SK-N-SH treated with all-trans-retinoic acid at 6 μM for 48 hours (cell line): ENCODE data around the gene NFYC.

Source experiments
- ATAC-seq: fragments of 200-7000 bp; cut with Tn5 transposase; 3 replicates; pipeline ENCODE4 v1.9.1; 2020; ENCODE audit warnings: mild to moderate bottlenecking, moderate library complexity
- ARNTL ChIP-seq: fragments of 450-650 bp; formaldehyde crosslinking; IDR thresholded peaks from 2 replicates; pipeline ENCODE4 v1.5.0; 2020; ENCODE audit warnings: low read depth, mild to moderate bottlenecking, moderate library complexity, borderline replicate concordance
- BACH2 ChIP-seq: fragments of 250-450 bp; sonication (Bioruptor Pico); IDR thresholded peaks from 2 replicates; pipeline ENCODE4 v1.9.0; 2021; ENCODE audit warnings: mild to moderate bottlenecking, borderline replicate concordance
- CREB5 ChIP-seq: fragments of 250-450 bp; sonication (Bioruptor Pico); IDR thresholded peaks from 2 replicates; pipeline ENCODE4 v1.5.1; 2020; ENCODE audit warnings: low read depth, mild to moderate bottlenecking, moderate library complexity
- CSDC2 ChIP-seq: fragments of 250-450 bp; sonication (Bioruptor Pico); IDR thresholded peaks from 2 replicates; pipeline ENCODE4 v1.5.0; 2020; ENCODE audit warnings: mild to moderate bottlenecking, moderate library complexity
- ESRRG ChIP-seq: fragments of 250-450 bp; sonication (Bioruptor Pico); IDR thresholded peaks from 2 replicates; pipeline ENCODE4 v1.6.1; 2021; ENCODE audit warnings: mild to moderate bottlenecking
- ISL1 ChIP-seq: fragments of 250-450 bp; sonication (Bioruptor Pico); IDR thresholded peaks from 2 replicates; pipeline ENCODE4 v2.1.2; 2022; ENCODE audit warnings: mild to moderate bottlenecking, moderate library complexity
- PATZ1 ChIP-seq: fragments of 250-450 bp; sonication (Bioruptor Pico); IDR thresholded peaks from 2 replicates; pipeline ENCODE4 v1.8.0; 2020; ENCODE audit warnings: mild to moderate bottlenecking, moderate library complexity, borderline replicate concordance
- PPARA ChIP-seq: fragments of 250-450 bp; sonication (Bioruptor Pico); IDR thresholded peaks from 2 replicates; pipeline ENCODE4 v1.5.0; 2020; ENCODE audit warnings: mild to moderate bottlenecking, borderline replicate concordance
- RARB ChIP-seq: fragments of 250-450 bp; sonication (Bioruptor Pico); IDR thresholded peaks from 2 replicates; pipeline ENCODE4 v1.8.0; 2021; ENCODE audit warnings: mild to moderate bottlenecking, moderate library complexity
- SNAI2 ChIP-seq: fragments of 250-450 bp; sonication (Bioruptor Pico); IDR thresholded peaks from 2 replicates; pipeline ENCODE4 v1.5.0; 2020; ENCODE audit warnings: mild to moderate bottlenecking, moderate library complexity
- ZC3H10 ChIP-seq: fragments of 250-450 bp; sonication (Bioruptor Pico); IDR thresholded peaks from 2 replicates; pipeline ENCODE4 v1.5.1; 2021; ENCODE audit warnings: mild to moderate bottlenecking, moderate library complexity
- ZFP3 ChIP-seq: fragments of 250-450 bp; sonication (Bioruptor Pico); IDR thresholded peaks from 2 replicates; pipeline ENCODE4 v1.5.0; 2020; ENCODE audit warnings: mild to moderate bottlenecking, moderate library complexity
- ZFP30 ChIP-seq: fragments of 450-650 bp; formaldehyde crosslinking; IDR thresholded peaks from 2 replicates; pipeline ENCODE4 v1.5.0; 2022; ENCODE audit warnings: mild to moderate bottlenecking, moderate library complexity
- ZNF70 ChIP-seq: fragments of 450-650 bp; formaldehyde crosslinking; IDR thresholded peaks from 2 replicates; pipeline ENCODE4 v1.5.0; 2020; ENCODE audit warnings: mild to moderate bottlenecking, moderate library complexity
- ZNF8 ChIP-seq: fragments of 450-650 bp; formaldehyde crosslinking; IDR thresholded peaks from 2 replicates; pipeline ENCODE4 v1.5.0; 2020; ENCODE audit warnings: mild to moderate bottlenecking, moderate library complexity
- TF ChIP-seq, protein P1 (sequence below): fragments of 250-450 bp; sonication (Bioruptor Pico); IDR thresholded peaks from 2 replicates; pipeline ENCODE4 v1.8.0; 2021; ENCODE audit warnings: low read depth, mild to moderate bottlenecking, moderate library complexity, borderline replicate concordance
- TF ChIP-seq, protein P2 (sequence below): fragments of 250-450 bp; sonication (Bioruptor Pico); IDR thresholded peaks from 2 replicates; pipeline ENCODE4 v1.5.1; 2021; ENCODE audit warnings: mild to moderate bottlenecking, moderate library complexity

The NFYC gene

DNA sequence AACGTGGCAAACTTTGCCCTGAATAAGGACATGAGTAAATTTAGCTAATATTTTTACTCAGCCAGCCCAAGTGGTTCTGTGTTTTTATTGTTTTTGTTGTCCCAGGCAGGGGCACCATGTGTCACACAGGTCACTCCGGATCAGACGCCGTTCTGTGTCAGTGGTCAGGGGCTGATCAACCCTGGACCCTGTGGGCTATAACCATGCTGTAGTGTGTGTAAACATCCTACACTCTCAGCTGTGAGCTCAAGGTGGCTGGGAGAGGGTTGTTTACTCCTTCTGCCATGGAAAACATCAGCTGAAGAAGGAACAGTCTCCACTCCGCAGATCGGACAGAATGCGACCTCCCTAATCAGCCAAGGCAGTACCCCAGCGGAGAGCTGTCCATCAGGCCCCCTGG is 65.6 kb downstream of the NFYC start (continued):
- TF ChIP-seq, protein P1, sequence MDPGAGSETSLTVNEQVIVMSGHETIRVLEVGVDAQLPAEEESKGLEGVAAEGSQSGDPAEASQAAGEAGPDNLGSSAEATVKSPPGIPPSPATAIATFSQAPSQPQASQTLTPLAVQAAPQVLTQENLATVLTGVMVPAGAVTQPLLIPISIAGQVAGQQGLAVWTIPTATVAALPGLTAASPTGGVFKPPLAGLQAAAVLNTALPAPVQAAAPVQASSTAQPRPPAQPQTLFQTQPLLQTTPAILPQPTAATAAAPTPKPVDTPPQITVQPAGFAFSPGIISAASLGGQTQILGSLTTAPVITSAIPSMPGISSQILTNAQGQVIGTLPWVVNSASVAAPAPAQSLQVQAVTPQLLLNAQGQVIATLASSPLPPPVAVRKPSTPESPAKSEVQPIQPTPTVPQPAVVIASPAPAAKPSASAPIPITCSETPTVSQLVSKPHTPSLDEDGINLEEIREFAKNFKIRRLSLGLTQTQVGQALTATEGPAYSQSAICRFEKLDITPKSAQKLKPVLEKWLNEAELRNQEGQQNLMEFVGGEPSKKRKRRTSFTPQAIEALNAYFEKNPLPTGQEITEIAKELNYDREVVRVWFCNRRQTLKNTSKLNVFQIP, result no peak
- no peak for TF ChIP-seq PATZ1 (CRISPR knock-in tag)
- no peak for TF ChIP-seq BACH2 (CRISPR knock-in tag)

DNA sequence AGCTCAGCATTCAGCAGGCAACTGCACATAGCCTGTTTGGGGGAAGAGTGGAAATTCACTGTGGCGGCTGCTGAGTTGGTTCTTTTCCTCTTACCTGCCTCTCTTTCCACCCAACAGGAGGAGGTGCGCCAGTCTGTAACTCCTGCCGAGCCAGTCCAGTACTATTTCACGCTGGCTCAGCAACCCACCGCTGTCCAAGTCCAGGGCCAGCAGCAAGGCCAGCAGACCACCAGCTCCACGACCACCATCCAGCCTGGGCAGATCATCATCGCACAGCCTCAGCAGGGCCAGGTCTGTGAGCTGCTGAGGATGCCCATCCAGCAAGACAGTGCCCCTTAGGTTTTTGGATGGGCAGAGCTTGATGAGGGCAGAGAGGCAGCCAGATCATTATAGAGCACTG is 66.5 kb downstream of the NFYC start:
- TF ChIP-seq SNAI2 (CRISPR knock-in tag), result no peak
- no peak for ATAC-seq

DNA sequence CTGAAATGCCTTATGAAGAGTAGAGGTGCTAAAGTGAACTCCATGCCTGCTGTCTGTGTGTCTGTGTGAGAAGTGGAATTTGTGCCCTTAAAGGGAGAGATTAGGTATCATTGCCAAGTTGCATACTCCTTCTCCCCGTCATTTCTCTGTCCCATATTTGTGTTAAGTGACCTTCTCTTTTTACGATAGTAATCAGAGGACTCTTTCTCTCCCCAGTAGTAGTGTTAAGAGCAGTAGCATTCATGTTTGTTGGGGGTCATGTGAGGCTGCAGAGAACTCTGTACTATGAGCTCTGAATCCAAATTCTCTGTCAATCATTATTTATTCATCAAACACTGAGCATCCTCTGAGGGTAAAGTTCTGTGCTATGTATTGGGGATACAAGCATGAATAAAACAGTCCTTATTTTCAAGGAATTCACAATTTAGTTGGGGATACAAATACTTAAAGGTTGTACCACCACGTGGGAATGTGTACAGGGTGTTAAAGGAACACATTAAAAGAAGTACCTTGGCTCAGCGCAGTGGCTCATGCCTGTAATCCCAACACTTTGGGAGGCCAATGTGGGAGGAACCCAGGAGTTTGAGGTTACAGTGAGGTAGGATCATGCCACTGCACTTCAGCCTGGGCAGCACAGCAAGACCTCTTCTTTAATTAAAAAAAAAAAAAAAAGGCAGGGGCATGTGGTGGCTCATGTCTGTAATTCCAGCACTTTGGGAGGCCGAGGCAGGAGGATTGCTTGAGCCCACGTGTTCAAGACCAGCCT is 67.3 kb downstream of the NFYC start:
- no peak for ATAC-seq
- TF ChIP-seq ZFP30 (CRISPR knock-in tag) (no peak), ARNTL (CRISPR knock-in tag) (no peak), ISL1 (CRISPR knock-in tag) (no peak), ESRRG (CRISPR knock-in tag) (no peak)
- TF ChIP-seq, protein P2, sequence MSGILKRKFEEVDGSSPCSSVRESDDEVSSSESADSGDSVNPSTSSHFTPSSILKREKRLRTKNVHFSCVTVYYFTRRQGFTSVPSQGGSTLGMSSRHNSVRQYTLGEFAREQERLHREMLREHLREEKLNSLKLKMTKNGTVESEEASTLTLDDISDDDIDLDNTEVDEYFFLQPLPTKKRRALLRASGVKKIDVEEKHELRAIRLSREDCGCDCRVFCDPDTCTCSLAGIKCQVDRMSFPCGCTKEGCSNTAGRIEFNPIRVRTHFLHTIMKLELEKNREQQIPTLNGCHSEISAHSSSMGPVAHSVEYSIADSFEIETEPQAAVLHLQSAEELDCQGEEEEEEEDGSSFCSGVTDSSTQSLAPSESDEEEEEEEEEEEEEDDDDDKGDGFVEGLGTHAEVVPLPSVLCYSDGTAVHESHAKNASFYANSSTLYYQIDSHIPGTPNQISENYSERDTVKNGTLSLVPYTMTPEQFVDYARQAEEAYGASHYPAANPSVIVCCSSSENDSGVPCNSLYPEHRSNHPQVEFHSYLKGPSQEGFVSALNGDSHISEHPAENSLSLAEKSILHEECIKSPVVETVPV, result no peak
- TF ChIP-seq, protein P1, result no peak

GRCh38 chr1:40760984-40761383 is 69.5 kb downstream of the NFYC start:
- TF ChIP-seq ZFP3, result no peak
- TF ChIP-seq PPARA (CRISPR knock-in tag), result no peak
- no peak for TF ChIP-seq ARNTL (CRISPR knock-in tag)
- TF ChIP-seq ZC3H10 (CRISPR knock-in tag), result no peak
- TF ChIP-seq CREB5 (CRISPR knock-in tag), result no peak
- no peak for TF ChIP-seq ZNF70
- TF ChIP-seq, protein P2, result no peak
- no peak for TF ChIP-seq PATZ1 (CRISPR knock-in tag)
- TF ChIP-seq CSDC2 (CRISPR knock-in tag), result no peak
- TF ChIP-seq ESRRG (CRISPR knock-in tag), result no peak
- no peak for TF ChIP-seq ISL1 (CRISPR knock-in tag)
- TF ChIP-seq ZNF8 (CRISPR knock-in tag), result no peak
- no peak for TF ChIP-seq RARB (CRISPR knock-in tag)
- ATAC-seq, result no peak
